CD14-positive monocyte (primary cell): ENCODE results near the gene SLC9A8. TPM values are rescaled to one million over a fixed set of nuclear protein-coding genes. Genes with fewer than 3 reads are reported as not detected.

Experiments
- DNase-seq, 3 donors: peaks; one replicate each; pipeline ENCODE4 v3.0.0-alpha.2; 2011 to 2022
- H2AFZ ChIP-seq: 2 replicates; pipeline ENCODE4 v1.6.0; 2012; ENCODE audit warnings: mild to moderate bottlenecking, low read depth, low read length, inconsistent platforms; ENCODE audit not compliant: insufficient read depth, poor library complexity, severe bottlenecking
- H3K27ac ChIP-seq, 2 donors: 1 replicate in 1 of 2; 2 replicates in 1 of 2; pipeline ENCODE4 v1.5.1; 2012 to 2013; ENCODE audit warnings: low read length in 2 of 2, control low read depth in 1 of 2, inconsistent platforms in 1 of 2, low read depth in 1 of 2, mild to moderate bottlenecking in 1 of 2
- H3K27me3 ChIP-seq, 2 donors: one replicate each; pipeline versions ENCODE4 v1.6.0 to v1.6.1; 2011 to 2013; ENCODE audit warnings: low read length in 2 of 2; ENCODE audit not compliant: control insufficient read depth in 2 of 2, insufficient read depth in 2 of 2
- H3K36me3 ChIP-seq, 2 donors: replicated peaks in 1 of 2; 1 replicate in 1 of 2; 2 replicates in 1 of 2; pipeline versions ENCODE4 v1.5.1 to v1.6.1; 2012 to 2013; ENCODE audit warnings: low read length in 2 of 2, control low read depth in 1 of 2, inconsistent platforms in 1 of 2, mild to moderate bottlenecking in 1 of 2; ENCODE audit not compliant: insufficient read depth in 2 of 2, control insufficient read depth in 1 of 2
- H3K4me1 ChIP-seq, 2 donors: 1 replicate in 1 of 2; 2 replicates in 1 of 2; pipeline versions ENCODE4 v1.5.1 to v1.6.1; 2012 to 2013; ENCODE audit warnings: low read length in 2 of 2, control low read depth in 1 of 2, inconsistent platforms in 1 of 2, mild to moderate bottlenecking in 1 of 2, moderate library complexity in 1 of 2; ENCODE audit not compliant: insufficient read depth in 2 of 2, control insufficient read depth in 1 of 2
- H3K4me2 ChIP-seq: replicated peaks from 2 replicates; pipeline ENCODE3; 2012; ENCODE audit warnings: low read length, moderate library complexity, mild to moderate bottlenecking; ENCODE audit not compliant: poor library complexity, severe bottlenecking; ENCODE audit errors: extremely low read depth
- H3K4me3 ChIP-seq, 3 experiments: fragments of 200-600 bp in 1 of 3; sonication (generic) in 1 of 3; replicated peaks in 1 of 3; 1 replicate in 2 of 3; 2 replicates in 1 of 3; pipeline ENCODE4 v1.5.1; 2011 to 2013; ENCODE audit warnings: low read length in 3 of 3, mild to moderate bottlenecking in 3 of 3, control low read depth in 2 of 3, low read depth in 2 of 3, inconsistent platforms in 1 of 3, moderate library complexity in 1 of 3
- H3K79me2 ChIP-seq: 2 replicates; pipeline ENCODE4 v1.6.0; 2012; ENCODE audit warnings: mild to moderate bottlenecking, control low read depth, inconsistent platforms, low read length, moderate library complexity; ENCODE audit not compliant: insufficient read depth
- H3K9ac ChIP-seq: 2 replicates; pipeline ENCODE4 v1.6.0; 2017; ENCODE audit warnings: low read length, mild to moderate bottlenecking; ENCODE audit not compliant: insufficient read depth, poor library complexity, severe bottlenecking
- H3K9me3 ChIP-seq, 2 donors: replicated peaks in 1 of 2; 1 replicate in 1 of 2; 2 replicates in 1 of 2; pipeline versions ENCODE4 v1.5.1 to v1.6.1; 2012 to 2013; ENCODE audit warnings: low read length in 2 of 2, control low read depth in 1 of 2; ENCODE audit not compliant: control insufficient read depth in 1 of 2, insufficient read depth in 1 of 2
- H4K20me1 ChIP-seq: 2 replicates; pipeline ENCODE4 v1.6.0; 2012; ENCODE audit warnings: mild to moderate bottlenecking, low read length, control low read depth, moderate library complexity; ENCODE audit not compliant: insufficient read depth
- H3K27ac Mint-ChIP-seq, 7 donors: one replicate each; pipeline ENCODE4 v1.8.0; 2020; ENCODE audit warnings: mild to moderate bottlenecking in 7 of 7, mixed read lengths in 7 of 7, moderate library complexity in 6 of 7, inconsistent platforms in 2 of 7
- H3K27me3 Mint-ChIP-seq, 3 donors: one replicate each; pipeline ENCODE4 v1.8.0; 2021 to 2022; ENCODE audit warnings: low read depth in 3 of 3, mild to moderate bottlenecking in 3 of 3, mixed read lengths in 3 of 3, moderate library complexity in 3 of 3, inconsistent platforms in 1 of 3
- H3K36me3 Mint-ChIP-seq, 2 donors: one replicate each; pipeline ENCODE4 v1.8.0; 2020; ENCODE audit warnings: mixed read lengths in 2 of 2, inconsistent platforms in 1 of 2, mild to moderate bottlenecking in 1 of 2
- H3K4me1 Mint-ChIP-seq: one replicate; pipeline ENCODE4 v1.8.0; 2020; ENCODE audit warnings: mild to moderate bottlenecking, mixed read lengths
- H3K4me3 Mint-ChIP-seq, 2 donors: one replicate each; pipeline ENCODE4 v1.8.0; 2020; ENCODE audit warnings: mild to moderate bottlenecking in 2 of 2, mixed read lengths in 2 of 2, moderate library complexity in 1 of 2
- H3K9me3 Mint-ChIP-seq, 7 donors: one replicate each; pipeline ENCODE4 v1.8.0; 2020 to 2022; ENCODE audit warnings: mixed read lengths in 7 of 7, mild to moderate bottlenecking in 6 of 7, moderate library complexity in 6 of 7, inconsistent platforms in 2 of 7
- CTCF ChIP-seq: fragments of 200-600 bp; IDR thresholded peaks from one replicate; pipeline ENCODE4 v1.8.0; 2022; ENCODE audit warnings: antibody characterized with exemption, mild to moderate bottlenecking
- WGBS: methylation state at CpG from one replicate; pipeline ENCODE4 v1.1.5; 2013; ENCODE audit warnings: missing lambda C conversion rate; ENCODE audit not compliant: insufficient coverage; 5-methylcytosine and 5-hydroxymethylcytosine counted together
- intact Hi-C, 2 donors: fragments of 100-400 bp; cut with micrococcal nuclease; formaldehyde crosslinking; loops; one replicate each; pipeline versions ENCODE4 v1.15.0 to v1.15.1; 2023
- polyA plus RNA-seq, 3 donors: library from polyadenylated mRNA; depleted of rRNA in 1 of 3; unstranded in 2 of 3; stranded (reverse) in 1 of 3; fragments of 300-500 nt in 2 of 3; fragments of >200 nt in 1 of 3; fragmentation: Illumina TruSeq in 2 of 3; gene quantifications; 1 replicate in 2 of 3; 2 replicates in 1 of 3; pipeline ENCODE4 v1.2.3, GENCODE V29; 2012 to 2021

The SLC9A8 gene
- polyA plus RNA-seq, 3 donors = 3.0 to 14.6 (median 3.3) TPM

GRCh38 chr20:49880724-49881445 lies 68.3 kb downstream of the SLC9A8 start:
- H3K27ac Mint-ChIP-seq = peak overlapping the region in 1 of 7 donors; percentile 23
- Histone ChIP-seq H3K9me3 (no peaks in the 10 kb centered on the region), H3K36me3 (peaks cover 71 to 98% of the 10 kb centered on the region in 2 donors), H3K4me1 (no peaks in the 10 kb centered on the region), H3K79me2 (no peaks in the 10 kb centered on the region), H2AFZ (no peak overlapping the region), H3K27ac (no peak overlapping the region), H3K9ac (no peak overlapping the region), H3K4me2 (no peak overlapping the region), H4K20me1 (no peaks in the 10 kb centered on the region), H3K27me3 (no peaks in the 10 kb centered on the region), H3K4me3 (no peak overlapping the region)
- H3K36me3 Mint-ChIP-seq = peaks cover 75 to 92% of the 10 kb centered on the region in 2 donors
- no peak for DNase-seq
- intact Hi-C loops = no loop called here
- H3K4me3 Mint-ChIP-seq = no peak overlapping the region
- WGBS = 100% methylated on average over 5 of the region's 15 CpGs
- H3K27me3 Mint-ChIP-seq = no peaks in the 10 kb centered on the region
- H3K9me3 Mint-ChIP-seq = no peaks in the 10 kb centered on the region
- H3K4me1 Mint-ChIP-seq = no peaks in the 10 kb centered on the region
- TF ChIP-seq CTCF = no peak

GRCh38 chr20:49882171-49882970 lies 69.7 kb downstream of the SLC9A8 start:
- TF ChIP-seq CTCF = no peak
- intact Hi-C loops = no loop called here
- H3K4me3 Mint-ChIP-seq = no peak overlapping the region
- H3K27me3 Mint-ChIP-seq = no peaks in the 10 kb centered on the region
- H3K27ac Mint-ChIP-seq = peak overlapping the region in 2 of 7 donors; percentile 32 to 75
- Histone ChIP-seq H3K4me3 (no peak overlapping the region), H3K36me3 (peaks cover 77 to 98% of the 10 kb centered on the region in 2 donors), H3K4me1 (no peaks in the 10 kb centered on the region), H3K9me3 (no peaks in the 10 kb centered on the region), H4K20me1 (no peaks in the 10 kb centered on the region), H3K79me2 (no peaks in the 10 kb centered on the region), H3K4me2 (no peak overlapping the region), H2AFZ (no peak overlapping the region), H3K9ac (no peak overlapping the region), H3K27ac (no peak overlapping the region), H3K27me3 (no peaks in the 10 kb centered on the region)
- DNase-seq = no peak
- peaks cover 79 to 95% of the 10 kb centered on the region in 2 donors for H3K36me3 Mint-ChIP-seq
- no peaks in the 10 kb centered on the region for H3K9me3 Mint-ChIP-seq
- 96% methylated on average over 25 of the region's 29 CpGs for WGBS
- no peaks in the 10 kb centered on the region for H3K4me1 Mint-ChIP-seq
